Measurements from ENCODE around the gene NFE2L3. TPM values are rescaled to one million over a fixed set of nuclear protein-coding genes. Genes with fewer than 3 reads are reported as not detected.

Gene NFE2L3
- total and polyA plus RNA-seq, 2 of the 4 experiments (the other 2 are of a cell fraction) = 28.0 to 43.2 TPM

- ChIA-PET POLR2A (ENCODE audit: unreplicated experiment) (no interaction called here), CTCF (no interaction called here)
- no peak overlapping the region for H3K4me2 ChIP-seq (ENCODE audit: low read depth, low read length)
- ATAC-seq (ENCODE audit: low read depth) (no peak), DNase-seq (no peak)
- H3K27me3 ChIP-seq (ENCODE audit: control insufficient read depth, insufficient read depth, low read length) = 0 out of 2 replicates have a peak, but pooled peaks cover 2% of the 10 kb centered on the region
- H2AK5ac ChIP-seq (ENCODE audit: low read depth, low read length) = no peak overlapping the region
- H3K23ac ChIP-seq (ENCODE audit: low read depth, low read length) = no peak overlapping the region
- H2BK5ac ChIP-seq (ENCODE audit: low read depth, low read length, poor library complexity, severe bottlenecking) = no peak overlapping the region
- H3K79me1 ChIP-seq (ENCODE audit: low read depth in 1 of 2, low read length in 2 of 2) = no peaks in the 10 kb centered on the region
- H2BK15ac ChIP-seq (ENCODE audit: low read depth, low read length) = no peak overlapping the region
- H3K4me3 ChIP-seq (ENCODE audit: insufficient read depth, low read depth, low read length) = no peak overlapping the region
- H3K14ac ChIP-seq (replicated peaks; ENCODE audit: low read depth, low read length) = no peak overlapping the region
- 87% methylated on average over 3 of the region's 5 CpGs; no CpG with 5 or more reads in 1 of the 2 experiments for WGBS, 2 experiments (ENCODE audit: extremely low coverage in 2 of 2, insufficient read length in 1 of 2)
- no peak overlapping the region for H2BK120ac ChIP-seq (ENCODE audit: low read depth, low read length)
- no peak overlapping the region for H2AFZ ChIP-seq (replicated peaks; ENCODE audit: low read length, poor library complexity)
- in situ Hi-C loops (cut with MboI; ENCODE audit: low sequenced_read_pairs) (loop anchor here (25.0 kb wide), 2 partner anchors 438 to 638 kb away; partner anchors contain the start of gene SKAP2), intact Hi-C loops (cut with micrococcal nuclease) (no loop called here), dilution Hi-C loops (cut with HindIII; ENCODE audit: low sequenced_read_pairs, unreplicated experiment) (no loop called here)
- no peaks in the 10 kb centered on the region for H3K36me3 ChIP-seq (ENCODE audit: control insufficient read depth, insufficient read depth, low read length)
- no peaks in the 10 kb centered on the region for H3K9me3 ChIP-seq (ENCODE audit: control insufficient read depth, insufficient read depth, low read length)
- no peak overlapping the region for H4K8ac ChIP-seq (ENCODE audit: low read depth in 2 of 2, low read length in 2 of 2)
- no peak overlapping the region for H3K9ac ChIP-seq (ENCODE audit: low read depth, low read length)
- no peaks in the 10 kb centered on the region for H3K4me1 ChIP-seq (ENCODE audit: control insufficient read depth, insufficient read depth, low read length)
- BruUV-seq (replicated peaks) = no TSS peak
- H3K9me1 ChIP-seq (ENCODE audit: insufficient read depth, low read length) = no peaks in the 10 kb centered on the region
- no peak overlapping the region for H4K5ac ChIP-seq (ENCODE audit: low read depth, low read length)
- H4K20me1 ChIP-seq (ENCODE audit: insufficient read depth, low read length) = no peaks in the 10 kb centered on the region
- no peak overlapping the region for H3K56ac ChIP-seq (ENCODE audit: extremely low read depth, insufficient read depth, low read length)
- H3K4ac ChIP-seq (ENCODE audit: low read depth, low read length) = no peak overlapping the region
- H2BK20ac ChIP-seq (ENCODE audit: low read depth, low read length) = no peak overlapping the region
- no peak overlapping the region for H3K27ac ChIP-seq (ENCODE audit: insufficient read depth, low read length)
- no peak overlapping the region for H2AK9ac ChIP-seq (replicated peaks; ENCODE audit: low read depth, low read length, poor library complexity)
- no peak for TF ChIP-seq USF2 (IDR thresholded peaks at IDR 0.05; ENCODE audit: low read depth, low read length)
- no peak for TF ChIP-seq CEBPB (IDR thresholded peaks at IDR 0.05; ENCODE audit: low read depth, low read length)
- no peak for TF ChIP-seq MAFK (IDR thresholded peaks at IDR 0.05; ENCODE audit: low read depth, low read length)
- no peak for TF ChIP-seq MAZ (IDR thresholded peaks at IDR 0.05; ENCODE audit: borderline replicate concordance, low read depth, low read length)
- no peak for TF ChIP-seq SMC3 (IDR thresholded peaks at IDR 0.05; ENCODE audit: low read depth, low read length)
- TF ChIP-seq CTCF (conservative IDR thresholded peaks at IDR 0.05; ENCODE audit: low read depth, low read length) = no peak
- TF ChIP-seq MXI1 (IDR thresholded peaks at IDR 0.05; ENCODE audit: borderline replicate concordance, low read depth, low read length) = no peak
- TF ChIP-seq NFE2L2 (IDR thresholded peaks at IDR 0.05; ENCODE audit: low read depth, low read length) = no peak
- no peak for TF ChIP-seq RCOR1 (IDR thresholded peaks at IDR 0.05; ENCODE audit: insufficient replicate concordance, low read length)
- TF ChIP-seq POLR2A (IDR thresholded peaks at IDR 0.05; ENCODE audit: low read depth, low read length) = no peak
- TF ChIP-seq FOS (IDR thresholded peaks at IDR 0.05; ENCODE audit: low read depth, low read length) = no peak
- TF ChIP-seq CHD1 (IDR thresholded peaks at IDR 0.05; ENCODE audit: low read depth, low read length) = no peak
- TF ChIP-seq BHLHE40 (IDR thresholded peaks at IDR 0.05; ENCODE audit: low read depth, low read length) = no peak
- no peak for TF ChIP-seq RFX5 (IDR thresholded peaks at IDR 0.05; ENCODE audit: low read depth, low read length)
- TF ChIP-seq RAD21 (IDR thresholded peaks at IDR 0.05; ENCODE audit: low read length) = no peak
- no peak for TF ChIP-seq ELK1 (IDR thresholded peaks at IDR 0.05; ENCODE audit: borderline replicate concordance, low read depth, low read length)
- H3K18ac ChIP-seq (ENCODE audit: low read depth, low read length) = no peak overlapping the region
- no peak overlapping the region for H4K91ac ChIP-seq (ENCODE audit: insufficient read depth, low read depth, low read length)
Measured at GRCh38 chr7:26224359-26224758, 72.4 kb downstream of the NFE2L3 start.
